H1 (cell line): ENCODE data around the gene CLCF1. TPM values are rescaled to one million over a fixed set of nuclear protein-coding genes. Genes with fewer than 3 reads are reported as not detected.

Experiments
- CTCF ChIA-PET: fragments of 300-600 bp; sonication (Branson Sonifier 250); formaldehyde crosslinking; loops from one replicate; lab custom pipeline; 2021; ENCODE audit not compliant: partially characterized antibody; lab: Charles Lee
- POLR2A ChIA-PET: fragments of 300-600 bp; sonication (Branson Sonifier 250); formaldehyde crosslinking; loops from one replicate; lab custom pipeline; 2021; ENCODE audit warnings: inconsistent platforms; ENCODE audit not compliant: partially characterized antibody; lab: Charles Lee
- DNase-seq, 2 experiments: peaks; one replicate each; pipeline versions ENCODE4 v3.0.0 to v3.0.0-alpha.2; 2010 to 2022; ENCODE audit warnings: low spot score in 2 of 2, low read depth in 1 of 2, mixed read lengths in 1 of 2
- FAIRE-seq: peaks from 2 replicates; lab custom pipeline; 2011; peaks lifted over from hg19 to GRCh38; lab: Jason Lieb, UNC
- H2AFZ ChIP-seq: 2 replicates; pipeline ENCODE4 v1.8.1; 2012; ENCODE audit warnings: low read length, inconsistent platforms
- H2AK5ac ChIP-seq: 2 replicates; pipeline ENCODE4 v1.6.1; 2013; ENCODE audit warnings: low read depth, low read length
- H2BK120ac ChIP-seq: replicated peaks from 2 replicates; pipeline ENCODE3; 2013; ENCODE audit warnings: low read depth, low read length, inconsistent platforms
- H2BK12ac ChIP-seq: 2 replicates; pipeline ENCODE4 v1.6.1; 2013; ENCODE audit warnings: low read depth, low read length
- H2BK15ac ChIP-seq: 2 replicates; pipeline ENCODE4 v1.6.1; 2013; ENCODE audit warnings: low read length
- H2BK20ac ChIP-seq: 2 replicates; pipeline ENCODE4 v1.6.1; 2013; ENCODE audit warnings: low read length
- H2BK5ac ChIP-seq: 2 replicates; pipeline ENCODE4 v1.6.1; 2013; ENCODE audit warnings: low read depth, low read length
- H3K14ac ChIP-seq: 2 replicates; pipeline ENCODE4 v1.6.1; 2013; ENCODE audit warnings: inconsistent platforms; ENCODE audit not compliant: insufficient read length
- H3K18ac ChIP-seq: 2 replicates; pipeline ENCODE4 v1.6.1; 2013; ENCODE audit warnings: low read length; ENCODE audit errors: extremely low read depth
- H3K23ac ChIP-seq: 2 replicates; pipeline ENCODE4 v1.6.1; 2013; ENCODE audit warnings: inconsistent platforms; ENCODE audit not compliant: insufficient read length
- H3K23me2 ChIP-seq: 2 replicates; pipeline ENCODE4 v1.6.1; 2013; ENCODE audit warnings: low read depth, low read length
- H3K27ac ChIP-seq: 2 replicates; pipeline ENCODE4 v1.6.1; 2011; ENCODE audit warnings: low read depth, low read length, inconsistent platforms
- H3K27me3 ChIP-seq, 4 experiments: replicated peaks in 1 of 4; 1 replicate in 1 of 4; 2 replicates in 3 of 4; pipeline versions ENCODE4 v1.6.1 to v1.8.1; 2011 to 2013; ENCODE audit warnings: low read length in 3 of 4, mild to moderate bottlenecking in 3 of 4, inconsistent platforms in 2 of 4, mixed read lengths in 2 of 4, moderate library complexity in 1 of 4; ENCODE audit not compliant: control insufficient read depth in 3 of 4, insufficient read depth in 3 of 4; ENCODE audit errors: extremely low read depth in 1 of 4
- H3K36me3 ChIP-seq, 4 experiments: 2 replicates each; pipeline versions ENCODE4 v1.6.1 to v1.8.1; 2011 to 2013; ENCODE audit warnings: mild to moderate bottlenecking in 4 of 4, low read length in 3 of 4, moderate library complexity in 2 of 4, control low read depth in 1 of 4, inconsistent platforms in 1 of 4; ENCODE audit not compliant: insufficient read depth in 4 of 4, control insufficient read depth in 2 of 4
- H3K4ac ChIP-seq: replicated peaks from 2 replicates; pipeline ENCODE3; 2013; ENCODE audit warnings: low read length, low read depth, mixed read lengths, inconsistent platforms; ENCODE audit not compliant: insufficient read length
- H3K4me1 ChIP-seq, 4 experiments: replicated peaks in 1 of 4; 1 replicate in 1 of 4; 2 replicates in 3 of 4; pipeline versions ENCODE4 v1.6.1 to v1.8.1; 2011 to 2013; ENCODE audit warnings: low read length in 3 of 4, inconsistent platforms in 2 of 4, mixed read lengths in 1 of 4; ENCODE audit not compliant: insufficient read depth in 4 of 4, control insufficient read depth in 3 of 4
- H3K4me2 ChIP-seq, 2 experiments: 2 replicates each; pipeline versions ENCODE4 v1.6.1 to v1.8.1; 2011 to 2013; ENCODE audit warnings: low read depth in 2 of 2, low read length in 2 of 2, control low read depth in 1 of 2, inconsistent platforms in 1 of 2, mild to moderate bottlenecking in 1 of 2; ENCODE audit not compliant: insufficient read depth in 1 of 2
- H3K4me3 ChIP-seq, 4 experiments: fragments of 200-600, 300-600 bp in 1 of 4; sonication (generic), shearing (Covaris generic), sonication (Bioruptor Twin) in 1 of 4; 2 replicates each; pipeline versions ENCODE4 v1.5.1 to v1.8.1; 2011 to 2016; ENCODE audit warnings: low read length in 4 of 4, low read depth in 3 of 4, control low read depth in 2 of 4, inconsistent platforms in 2 of 4, mild to moderate bottlenecking in 2 of 4, mixed read lengths in 1 of 4, moderate library complexity in 1 of 4; ENCODE audit not compliant: insufficient read depth in 2 of 4; ENCODE audit errors: extremely low read depth in 1 of 4
- H3K56ac ChIP-seq: replicated peaks from 2 replicates; pipeline ENCODE3; 2013; ENCODE audit warnings: low read depth, mild to moderate bottlenecking, mixed read lengths, low read length, inconsistent platforms; ENCODE audit not compliant: insufficient read length
- H3K79me1 ChIP-seq: 2 replicates; pipeline ENCODE4 v1.6.1; 2013; ENCODE audit warnings: low read depth, low read length, control low read depth
- H3K79me2 ChIP-seq, 2 experiments: 2 replicates each; pipeline versions ENCODE4 v1.6.1 to v1.8.1; 2012 to 2013; ENCODE audit warnings: low read length in 2 of 2, mild to moderate bottlenecking in 2 of 2, inconsistent platforms in 1 of 2; ENCODE audit not compliant: insufficient read depth in 2 of 2, control insufficient read depth in 1 of 2
- H3K9ac ChIP-seq, 4 experiments: replicated peaks in 1 of 4; 1 replicate in 1 of 4; 2 replicates in 3 of 4; pipeline versions ENCODE4 v1.6.1 to v1.8.1; 2011 to 2013; ENCODE audit warnings: low read depth in 3 of 4, low read length in 3 of 4, control low read depth in 2 of 4, mild to moderate bottlenecking in 2 of 4, moderate library complexity in 2 of 4, inconsistent platforms in 1 of 4; ENCODE audit errors: extremely low read depth in 1 of 4
- H3K9me3 ChIP-seq, 2 experiments: 2 replicates each; pipeline versions ENCODE4 v1.6.1 to v1.8.1; 2012 to 2013; ENCODE audit warnings: mild to moderate bottlenecking in 2 of 2, moderate library complexity in 2 of 2, control low read depth in 1 of 2, inconsistent platforms in 1 of 2, low read depth in 1 of 2, low read length in 1 of 2, mixed read lengths in 1 of 2; ENCODE audit not compliant: insufficient read depth in 2 of 2
- H4K20me1 ChIP-seq, 2 experiments: replicated peaks in 1 of 2; 2 replicates each; pipeline versions ENCODE3 to v1.8.1; 2011 to 2013; ENCODE audit warnings: inconsistent platforms in 2 of 2, low read length in 2 of 2, mild to moderate bottlenecking in 1 of 2; ENCODE audit not compliant: insufficient read depth in 2 of 2, control insufficient read depth in 1 of 2
- H4K5ac ChIP-seq: 2 replicates; pipeline ENCODE4 v1.6.1; 2013; ENCODE audit warnings: low read length, low read depth, mixed read lengths, inconsistent platforms; ENCODE audit not compliant: insufficient read length
- H4K8ac ChIP-seq: 2 replicates; pipeline ENCODE4 v1.8.0; 2013; ENCODE audit warnings: mild to moderate bottlenecking, moderate library complexity, low read length, inconsistent platforms; ENCODE audit not compliant: insufficient read depth; ENCODE audit errors: extremely low read depth
- H4K91ac ChIP-seq: replicated peaks from 2 replicates; pipeline ENCODE3; 2013; ENCODE audit warnings: low read length, mixed read lengths, inconsistent platforms; ENCODE audit not compliant: insufficient read length
- CEBPB ChIP-seq: IDR thresholded peaks from 2 replicates; pipeline ENCODE4 v1.6.1; 2012; ENCODE audit warnings: low read depth, low read length
- CTBP2 ChIP-seq: IDR thresholded peaks from 2 replicates; pipeline ENCODE4 v1.7.0; 2011; ENCODE audit warnings: borderline replicate concordance, mild to moderate bottlenecking, moderate library complexity, mixed read lengths, low read length; ENCODE audit not compliant: insufficient read depth, insufficient read length
- HDAC6 ChIP-seq: IDR thresholded peaks from one replicate; pipeline ENCODE4 v1.7.1; 2012; ENCODE audit warnings: low read depth, mild to moderate bottlenecking, inconsistent platforms, low read length, moderate library complexity
- NRF1 ChIP-seq: IDR thresholded peaks from 2 replicates; pipeline ENCODE4 v1.6.1; 2011; ENCODE audit warnings: mild to moderate bottlenecking, low read depth, low read length, improper control_type of control experiment
- PHF8 ChIP-seq: fragments of 200-600 bp; sonication (generic); conservative IDR thresholded peaks from 2 replicates; pipeline ENCODE4 v1.7.1; 2012; ENCODE audit warnings: low read depth, mild to moderate bottlenecking, inconsistent platforms, low read length, moderate library complexity
- SP1 ChIP-seq: IDR thresholded peaks from 2 replicates; pipeline ENCODE4 v1.6.1; 2011; ENCODE audit warnings: low read depth, low read length
- WGBS, 2 experiments: shearing (Covaris generic) in 1 of 2; methylation state at CpG; one replicate each; pipeline versions ENCODE4 v1.1.6 to v1.1.7; 2013 to 2015; ENCODE audit warnings: low lambda C conversion rate in 2 of 2, mixed read lengths in 2 of 2, inconsistent platforms in 1 of 2, low coverage in 1 of 2, missing lambda C conversion rate in 1 of 2; ENCODE audit not compliant: insufficient replicate concordance in 2 of 2, insufficient coverage in 1 of 2, insufficient read length in 1 of 2; ENCODE audit errors: extremely low coverage in 1 of 2, missing lambda C conversion rate in 1 of 2; 5-methylcytosine and 5-hydroxymethylcytosine counted together
- polyA plus RNA-seq, 7 experiments: library from polyadenylated mRNA; depleted of rRNA in 3 of 7; stranded (reverse) in 5 of 7; unstranded in 2 of 7; fragments of >200 nt in 5 of 7; fragments of 200-250 nt in 2 of 7; gene quantifications; 1 replicate in 5 of 7; 2 replicates in 1 of 7; 4 replicates in 1 of 7; pipeline versions ENCODE4 v1.2.1 to v1.2.3, GENCODE V29; 2011 to 2013; ENCODE audit warnings: missing spikeins in 2 of 7, mixed read lengths in 2 of 7
- total RNA-seq: library from RNA; stranded (reverse); fragmentation: NEBNext Ultra II Directional; extraction: Animal tissue kit (Norgen Biotek cat#: 25700); gene quantifications from 2 replicates; pipeline ENCODE4 v1.2.1, GENCODE V29; 2021

Gene CLCF1
- total and polyA plus RNA-seq, 2 of the 8 experiments (the other 6 are each of a cell fraction or from before 2014, with no cell fraction given): 0.32 to 1.2 TPM

- Histone ChIP-seq H3K4ac (no peak overlapping the region), H4K5ac (no peak overlapping the region), H3K4me2 (no peak overlapping the region), H3K36me3 (no peaks in the 10 kb centered on the region), H2AFZ (no peak overlapping the region), H2AK5ac (no peak overlapping the region), H3K9ac (no peak overlapping the region), H3K79me2 (no peaks in the 10 kb centered on the region), H2BK5ac (no peak overlapping the region), H3K14ac (no peak overlapping the region), H3K23ac (no peak overlapping the region), H3K27ac (no peak overlapping the region), H3K4me1 (peaks cover 0 to 3% (median 0%) of the 10 kb centered on the region in 4 experiments; a peak in 2 of 7 replicates), H4K20me1 (peaks cover 0 to 2% of the 10 kb centered on the region in 2 experiments), H2BK20ac (no peak overlapping the region), H3K4me3 (no peak overlapping the region), H3K79me1 (no peaks in the 10 kb centered on the region), H2BK12ac (no peak overlapping the region), H3K23me2 (peaks cover 3% of the 10 kb centered on the region; the same call in 1 of the 2 replicates), H2BK120ac (no peak overlapping the region), H4K91ac (no peak overlapping the region), H2BK15ac (no peak overlapping the region), H3K9me3 (no peaks in the 10 kb centered on the region), H3K27me3 (peaks cover 5 to 16% (median 11%) of the 10 kb centered on the region in 4 experiments; a peak in 6 of 7 replicates), H3K56ac (no peak overlapping the region), H4K8ac (no peak overlapping the region), H3K18ac (no peak overlapping the region)
- 69% methylated on average over 3 of the region's 3 CpGs; no CpG with 5 or more reads in 1 of the 2 experiments for WGBS, 2 experiments
- CTCF ChIA-PET: interaction anchor here (0.7 to 11.4 kb wide), 9 partner anchors 10 to 238 kb away, joined by 3 to 186 read pairs (median 4); partner anchors contain the start of genes GRK2 and POLD4
- POLR2A ChIA-PET: interaction anchor here (0.6 to 1.3 kb wide), 5 partner anchors 21 to 78 kb away, joined by 3 to 5 read pairs (median 3); partner anchors contain the start of gene POLD4
- no peak for DNase-seq
- TF ChIP-seq CEBPB (no peak), PHF8 (no peak), NRF1 (no peak), SP1 (no peak), CTBP2 (no peak), HDAC6 (no peak)
- no peak for FAIRE-seq
These were observed 53.4 kb downstream of the CLCF1 start for GRCh38 chr11:67320011-67320410.
